ENCODE data around the gene PRPF40B.
"Not testable (repeated sequence)": the region's sequence is repeated elsewhere in the genome, so short reads cannot be mapped to it uniquely, and the experiment has no call there.

The PRPF40B gene

GRCh38 chr12:49604856-49605255 lies 18.5 kb upstream of the PRPF40B start:
- DNase-seq, result no peak
- in situ Hi-C loops (cut with HindIII; ENCODE audit: low pct_ligation_motif_present, low pct_unique_long_range_greater_than_20kb, low sequenced_read_pairs), result no loop called here

- DNase-seq, result not testable (repeated sequence)
Observed at GRCh38 chr12:49605539-49605938, 17.8 kb upstream of the PRPF40B start, which contains the start of gene FAM186B. TSS of gene FAM186B (minus strand) at chr12:49605639. CDS start at chr12:49605477, 162 bp downstream.

GRCh38 chr12:49609059-49609874 lies 14.1 kb upstream of the PRPF40B start:
- in situ Hi-C loops (cut with HindIII; ENCODE audit: low pct_ligation_motif_present, low pct_unique_long_range_greater_than_20kb, low sequenced_read_pairs), result no loop called here
- DNase-seq, result no peak

More at GRCh38 chr12:49605539-49605938, 17.8 kb upstream of the PRPF40B start, which contains the start of gene FAM186B:
- in situ Hi-C loops (cut with HindIII; ENCODE audit: low pct_ligation_motif_present, low pct_unique_long_range_greater_than_20kb, low sequenced_read_pairs), result not testable (repeated sequence)

GRCh38 chr12:49609875-49610154 lies 13.5 kb upstream of the PRPF40B start:
- DNase-seq, result no peak

GRCh38 chr12:49610785-49611184 lies 12.6 kb upstream of the PRPF40B start:
- DNase-seq, result not testable (repeated sequence)

More at GRCh38 chr12:49609875-49610154, 13.5 kb upstream of the PRPF40B start:
- in situ Hi-C loops (cut with HindIII; ENCODE audit: low pct_ligation_motif_present, low pct_unique_long_range_greater_than_20kb, low sequenced_read_pairs), result no loop called here

GRCh38 chr12:49612210-49612609 lies 11.2 kb upstream of the PRPF40B start:
- in situ Hi-C loops (cut with HindIII; ENCODE audit: low pct_ligation_motif_present, low pct_unique_long_range_greater_than_20kb, low sequenced_read_pairs), result no loop called here
- no peak for DNase-seq

More at GRCh38 chr12:49610785-49611184, 12.6 kb upstream of the PRPF40B start:
- in situ Hi-C loops (cut with HindIII; ENCODE audit: low pct_ligation_motif_present, low pct_unique_long_range_greater_than_20kb, low sequenced_read_pairs), result not testable (repeated sequence)

GRCh38 chr12:49615725-49616124 lies 7.6 kb upstream of the PRPF40B start:
- in situ Hi-C loops (cut with HindIII; ENCODE audit: low pct_ligation_motif_present, low pct_unique_long_range_greater_than_20kb, low sequenced_read_pairs), result no loop called here
- no peak for DNase-seq

- no peak for DNase-seq
- in situ Hi-C loops (cut with HindIII; ENCODE audit: low pct_ligation_motif_present, low pct_unique_long_range_greater_than_20kb, low sequenced_read_pairs), result no loop called here
Observed at GRCh38 chr12:49616533-49617219, 6.7 kb upstream of the PRPF40B start.

- no peak for DNase-seq
- in situ Hi-C loops (cut with HindIII; ENCODE audit: low pct_ligation_motif_present, low pct_unique_long_range_greater_than_20kb, low sequenced_read_pairs), result no loop called here
Observed at GRCh38 chr12:49618576-49618975, 4.8 kb upstream of the PRPF40B start.

- in situ Hi-C loops (cut with HindIII; ENCODE audit: low pct_ligation_motif_present, low pct_unique_long_range_greater_than_20kb, low sequenced_read_pairs), result no loop called here
- DNase-seq, result no peak
Observed at GRCh38 chr12:49619286-49619685, 4.1 kb upstream of the PRPF40B start.

- no peak for DNase-seq
- in situ Hi-C loops (cut with HindIII; ENCODE audit: low pct_ligation_motif_present, low pct_unique_long_range_greater_than_20kb, low sequenced_read_pairs), result no loop called here
Observed at GRCh38 chr12:49621651-49622500, 1.5 kb upstream of the PRPF40B start.

- DNase-seq, result peak; percentile 14
Observed at GRCh38 chr12:49622501-49623141, 740 bp upstream of the PRPF40B start.

GRCh38 chr12:49624921-49625577 lies 1.7 kb downstream of the PRPF40B start:
- DNase-seq, result peak; percentile 47
- in situ Hi-C loops (cut with HindIII; ENCODE audit: low pct_ligation_motif_present, low pct_unique_long_range_greater_than_20kb, low sequenced_read_pairs), result no loop called here

More at GRCh38 chr12:49622501-49623141, 740 bp upstream of the PRPF40B start:
- in situ Hi-C loops (cut with HindIII; ENCODE audit: low pct_ligation_motif_present, low pct_unique_long_range_greater_than_20kb, low sequenced_read_pairs), result no loop called here

GRCh38 chr12:49626169-49626835 lies 2.9 kb downstream of the PRPF40B start:
- no peak for DNase-seq
- in situ Hi-C loops (cut with HindIII; ENCODE audit: low pct_ligation_motif_present, low pct_unique_long_range_greater_than_20kb, low sequenced_read_pairs), result no loop called here

GRCh38 chr12:49626836-49627235 lies 3.5 kb downstream of the PRPF40B start:
- in situ Hi-C loops (cut with HindIII; ENCODE audit: low pct_ligation_motif_present, low pct_unique_long_range_greater_than_20kb, low sequenced_read_pairs), result no loop called here
- no peak for DNase-seq

- DNase-seq, result peak; percentile 66
- in situ Hi-C loops (cut with HindIII; ENCODE audit: low pct_ligation_motif_present, low pct_unique_long_range_greater_than_20kb, low sequenced_read_pairs), result no loop called here
Observed at GRCh38 chr12:49627752-49628360, 4.5 kb downstream of the PRPF40B start.

GRCh38 chr12:49631336-49631907 lies 8.1 kb downstream of the PRPF40B start:
- in situ Hi-C loops (cut with HindIII; ENCODE audit: low pct_ligation_motif_present, low pct_unique_long_range_greater_than_20kb, low sequenced_read_pairs), result no loop called here
- no peak for DNase-seq

Data from ACHN (cell line).